Calu3 (cell line): Measurements from ENCODE around the gene HSD17B8. TPM values are rescaled to one million over a fixed set of nuclear protein-coding genes. Genes with fewer than 3 reads are reported as not detected.

ENCODE experiments used
- BruUV-seq: library from RNA; stranded (reverse); fragments of 400-500 nt; replicated peaks from 2 replicates; lab custom pipeline; 2021; lab: Mats Ljungman, UMichigan
- CTCF ChIA-PET: fragments of 300-600 bp; sonication (Branson Sonifier 250); formaldehyde crosslinking; loops from one replicate; lab custom pipeline; 2022; ENCODE audit warnings: antibody characterized with exemption; lab: Charles Lee
- DNase-seq: peaks from one replicate; pipeline ENCODE4 v3.0.0; 2022
- H3K27ac Mint-ChIP-seq: one replicate; pipeline ENCODE4 v1.8.0; 2022; ENCODE audit warnings: mixed read lengths; ENCODE audit not compliant: unreplicated experiment
- H3K27me3 Mint-ChIP-seq: one replicate; pipeline ENCODE4 v1.8.0; 2022; ENCODE audit warnings: mixed read lengths; ENCODE audit not compliant: unreplicated experiment
- H3K36me3 Mint-ChIP-seq: one replicate; pipeline ENCODE4 v1.8.0; 2022; ENCODE audit warnings: mild to moderate bottlenecking, moderate library complexity, mixed read lengths; ENCODE audit not compliant: insufficient read depth, unreplicated experiment
- H3K4me1 Mint-ChIP-seq: one replicate; pipeline ENCODE4 v1.8.0; 2022; ENCODE audit warnings: mild to moderate bottlenecking, low read depth, mixed read lengths; ENCODE audit not compliant: unreplicated experiment
- H3K4me3 Mint-ChIP-seq: one replicate; pipeline ENCODE4 v1.8.0; 2022; ENCODE audit warnings: mild to moderate bottlenecking, low read depth, moderate library complexity, mixed read lengths; ENCODE audit not compliant: unreplicated experiment
- H3K9me3 Mint-ChIP-seq: one replicate; pipeline ENCODE4 v1.8.0; 2022; ENCODE audit warnings: low read depth, mixed read lengths; ENCODE audit not compliant: unreplicated experiment
- intact Hi-C: fragments of 100-400 bp; cut with micrococcal nuclease; formaldehyde crosslinking; loops from one replicate; pipeline ENCODE4 v1.10.0; 2022; ENCODE audit not compliant: unreplicated experiment
- total RNA-seq: library from RNA; stranded (reverse); gene quantifications from 2 replicates; pipeline ENCODE4 v1.2.3, GENCODE V29; 2022
- TF ChIP-seq, protein P1 (sequence below): fragments of 200-600 bp; IDR thresholded peaks from one replicate; pipeline ENCODE4 v1.8.0; 2022; ENCODE audit warnings: antibody characterized with exemption; ENCODE audit not compliant: unreplicated experiment

Gene HSD17B8
- total RNA-seq, 1 experiment from 2014 or later: 41.7 TPM

- H3K27me3 Mint-ChIP-seq: peaks cover 52% of the 10 kb centered on the region
- no peak overlapping the region for H3K4me3 Mint-ChIP-seq
- TF ChIP-seq, protein P1, sequence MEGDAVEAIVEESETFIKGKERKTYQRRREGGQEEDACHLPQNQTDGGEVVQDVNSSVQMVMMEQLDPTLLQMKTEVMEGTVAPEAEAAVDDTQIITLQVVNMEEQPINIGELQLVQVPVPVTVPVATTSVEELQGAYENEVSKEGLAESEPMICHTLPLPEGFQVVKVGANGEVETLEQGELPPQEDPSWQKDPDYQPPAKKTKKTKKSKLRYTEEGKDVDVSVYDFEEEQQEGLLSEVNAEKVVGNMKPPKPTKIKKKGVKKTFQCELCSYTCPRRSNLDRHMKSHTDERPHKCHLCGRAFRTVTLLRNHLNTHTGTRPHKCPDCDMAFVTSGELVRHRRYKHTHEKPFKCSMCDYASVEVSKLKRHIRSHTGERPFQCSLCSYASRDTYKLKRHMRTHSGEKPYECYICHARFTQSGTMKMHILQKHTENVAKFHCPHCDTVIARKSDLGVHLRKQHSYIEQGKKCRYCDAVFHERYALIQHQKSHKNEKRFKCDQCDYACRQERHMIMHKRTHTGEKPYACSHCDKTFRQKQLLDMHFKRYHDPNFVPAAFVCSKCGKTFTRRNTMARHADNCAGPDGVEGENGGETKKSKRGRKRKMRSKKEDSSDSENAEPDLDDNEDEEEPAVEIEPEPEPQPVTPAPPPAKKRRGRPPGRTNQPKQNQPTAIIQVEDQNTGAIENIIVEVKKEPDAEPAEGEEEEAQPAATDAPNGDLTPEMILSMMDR: no peak
- DNase-seq: no peak
- CTCF ChIA-PET: interaction anchor here (1.2 kb wide), 1 partner anchor 14 kb away, joined by 3 read pairs; no protein-coding TSS in a partner anchor
- H3K36me3 Mint-ChIP-seq: peaks cover 53% of the 10 kb centered on the region
- no peak overlapping the region for H3K27ac Mint-ChIP-seq
- H3K9me3 Mint-ChIP-seq: no peaks in the 10 kb centered on the region
- no TSS peak for BruUV-seq
- peaks cover 31% of the 10 kb centered on the region for H3K4me1 Mint-ChIP-seq
- intact Hi-C loops: no loop called here
These were observed 7.4 kb downstream of the HSD17B8 start for GRCh38 chr6:33211666-33212422.

DNA sequence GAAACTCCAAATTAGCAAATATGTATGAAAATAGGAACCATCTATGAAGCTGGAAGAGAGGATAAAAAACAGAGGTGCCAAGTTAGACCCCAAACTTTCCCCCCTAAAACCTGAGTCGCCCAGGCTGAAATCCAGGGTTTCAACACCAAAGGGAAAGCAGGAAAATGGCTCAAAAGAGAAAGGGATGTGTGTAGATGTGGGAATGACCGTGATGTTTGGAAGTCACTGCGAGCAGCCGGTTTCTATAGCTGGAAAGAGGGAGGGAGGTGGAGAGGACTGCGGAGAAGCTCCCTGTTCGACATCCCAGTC is 8.4 kb downstream of the HSD17B8 start:
- TF ChIP-seq, protein P1: no peak
- CTCF ChIA-PET: interaction anchor here (1.2 kb wide), 1 partner anchor 15 kb away, joined by 3 read pairs; no protein-coding TSS in a partner anchor
- peak overlapping the region; percentile 52 for H3K27ac Mint-ChIP-seq
- H3K4me1 Mint-ChIP-seq: peaks cover 31% of the 10 kb centered on the region
- H3K4me3 Mint-ChIP-seq: peak overlapping the region; percentile 72
- H3K36me3 Mint-ChIP-seq: peaks cover 47% of the 10 kb centered on the region
- DNase-seq: no peak
- peaks cover 62% of the 10 kb centered on the region for H3K27me3 Mint-ChIP-seq
- intact Hi-C loops: no loop called here
- no peaks in the 10 kb centered on the region for H3K9me3 Mint-ChIP-seq
- no TSS peak for BruUV-seq

- H3K27me3 Mint-ChIP-seq: peaks cover 68% of the 10 kb centered on the region
These were observed 8.9 kb downstream of the HSD17B8 start for GRCh38 chr6:33213166-33213988.

GRCh38 chr6:33213989-33214335 is 9.5 kb downstream of the HSD17B8 start:
- H3K36me3 Mint-ChIP-seq: peaks cover 36% of the 10 kb centered on the region
- H3K4me1 Mint-ChIP-seq: peaks cover 26% of the 10 kb centered on the region
- H3K27me3 Mint-ChIP-seq: peaks cover 74% of the 10 kb centered on the region
- no peaks in the 10 kb centered on the region for H3K9me3 Mint-ChIP-seq
- H3K4me3 Mint-ChIP-seq: peak overlapping the region; percentile 72
- CTCF ChIA-PET: interaction anchor here (0.6 kb wide), 1 partner anchor 1394 kb away, joined by 3 read pairs; no protein-coding TSS in a partner anchor
- BruUV-seq: no TSS peak
- TF ChIP-seq, protein P1: no peak
- intact Hi-C loops: no loop called here
- no peak for DNase-seq
- H3K27ac Mint-ChIP-seq: peak overlapping the region; percentile 52

More at GRCh38 chr6:33213166-33213988, 8.9 kb downstream of the HSD17B8 start:
- intact Hi-C loops: no loop called here
- peak overlapping the region; percentile 52 for H3K27ac Mint-ChIP-seq
- CTCF ChIA-PET: interaction anchor here (0.6 to 1.2 kb wide), 2 partner anchors 16 to 1394 kb away, joined by 3 read pairs; no protein-coding TSS in a partner anchor
- peak; percentile 26 for DNase-seq
- TF ChIP-seq, protein P1: no peak
- no TSS peak for BruUV-seq
- no peaks in the 10 kb centered on the region for H3K9me3 Mint-ChIP-seq
- peak overlapping the region; percentile 72 for H3K4me3 Mint-ChIP-seq
- H3K4me1 Mint-ChIP-seq: peaks cover 31% of the 10 kb centered on the region
- peaks cover 42% of the 10 kb centered on the region for H3K36me3 Mint-ChIP-seq
